ENCODE measurements around the gene COPS3. TPM values are rescaled to one million over a fixed set of nuclear protein-coding genes. Genes with fewer than 3 reads are reported as not detected.

Gene COPS3
- total and polyA plus RNA-seq, 9 of the 15 experiments (the other 6 are each of a cell fraction or from before 2014, with no cell fraction given): 92.4 to 295 (median 167) TPM

- TF ChIP-seq BCL6 (CRISPR knock-in tag; IDR thresholded peaks at IDR 0.05) (no peak), MYNN (IDR thresholded peaks at IDR 0.05) (no peak), MYNN (CRISPR knock-in tag; IDR thresholded peaks at IDR 0.05) (no peak)
Observed at GRCh38 chr17:17305281-17305801, 24.3 kb upstream of the COPS3 start (continued).

- ChIA-PET CTCF (ENCODE audit: low intra/inter-chr PET ratio) (no interaction called here), POLR2A (interaction anchor here (0.5 to 1.3 kb wide), 3 partner anchors 10 to 66 kb away, joined by 3 to 4 read pairs (median 3); no protein-coding TSS in a partner anchor)
- H3K9me1 ChIP-seq (ENCODE audit: control insufficient read depth, insufficient read depth, low read length): no peaks in the 10 kb centered on the region
- H3K79me2 ChIP-seq (ENCODE audit: control insufficient read depth, insufficient read depth, low read length): peaks cover 39% of the 10 kb centered on the region
- BruUV-seq (replicated peaks): no TSS peak
- peak overlapping the region; percentile 62 to 85; a peak in 3 of 4 replicates for H3K9ac ChIP-seq (ENCODE audit: insufficient read depth in 1 of 2, low read depth in 2 of 2, low read length in 2 of 2)
- intact Hi-C loops (cut with micrococcal nuclease) (no loop called here), in situ Hi-C loops (cut with MboI) (no loop called here)
- DNase-seq (ENCODE audit: extremely low read depth in 1 of 4, low spot score in 3 of 4): peak in 3 of 4 experiments; percentile 26 to 85 (median 83)
- H2AFZ ChIP-seq (ENCODE audit: low read depth, low read length): no peak overlapping the region
- peak; percentile 59 for ATAC-seq
- H4K20me1 ChIP-seq (replicated peaks; ENCODE audit: control insufficient read depth, insufficient read depth, low read length): no peaks in the 10 kb centered on the region
- no peaks in the 10 kb centered on the region for H3K27me3 ChIP-seq (ENCODE audit: control insufficient read depth in 2 of 2, insufficient read depth in 2 of 2, low read length in 2 of 2)
- peak overlapping the region; percentile 89 for H3K27ac ChIP-seq (ENCODE audit: extremely low read depth, low read depth, low read length)
- peak; percentile 98 for FAIRE-seq
- no peaks in the 10 kb centered on the region for H3K9me3 ChIP-seq (replicated peaks; ENCODE audit: control insufficient read depth, insufficient read depth, low read depth, low read length)
- H3K36me3 ChIP-seq (ENCODE audit: control insufficient read depth, insufficient read depth, low read length): peaks cover 7% of the 10 kb centered on the region; the same call in 2 of the 3 replicates
- H3K4me2 ChIP-seq (ENCODE audit: insufficient read depth, low read length): peak overlapping the region; percentile 90
- H3K4me1 ChIP-seq (replicated peaks in 1 of 2; ENCODE audit: control insufficient read depth in 2 of 2, insufficient read depth in 2 of 2, low read length in 2 of 2): peaks cover 18 to 22% of the 10 kb centered on the region in 2 experiments; a peak in 4 of 5 replicates
- 0% methylated on average over 2 of the region's 2 CpGs for WGBS (ENCODE audit: insufficient coverage, low coverage, missing lambda C conversion rate)
- peak overlapping the region; percentile 74 for H3K4me3 ChIP-seq
- no peak for TF ChIP-seq ZNF717 (CRISPR knock-in tag; IDR thresholded peaks at IDR 0.05)
- no peak for TF ChIP-seq SMAD2 (IDR thresholded peaks at IDR 0.05; ENCODE audit: low read depth, low read length)
- TF ChIP-seq ZNF280A (IDR thresholded peaks at IDR 0.05; ENCODE audit: low read depth, partially characterized antibody): no peak
- peak; percentile 65 for TF ChIP-seq NFIC (IDR thresholded peaks at IDR 0.05)
- TF ChIP-seq ZNF354B (CRISPR knock-in tag; IDR thresholded peaks at IDR 0.05): no peak
- no peak for TF ChIP-seq ZNF696 (CRISPR knock-in tag; conservative IDR thresholded peaks at IDR 0.05)
- TF ChIP-seq PRDM10 (IDR thresholded peaks at IDR 0.05; ENCODE audit: partially characterized antibody): no peak
- peak; percentile 33 for TF ChIP-seq MEIS2 (IDR thresholded peaks at IDR 0.05; ENCODE audit: partially characterized antibody)
- no peak for TF ChIP-seq RBM34 (IDR thresholded peaks at IDR 0.05; ENCODE audit: borderline replicate concordance, insufficient read depth, low read length)
- TF ChIP-seq ZBTB2 (IDR thresholded peaks at IDR 0.05): no peak
- TF ChIP-seq CAMTA2 (CRISPR knock-in tag; conservative IDR thresholded peaks at IDR 0.05): no peak
Observed at GRCh38 chr17:17304521-17304985, 23.5 kb upstream of the COPS3 start.

Measured in K562 (cell line).